GM21528 (cell line): ENCODE measurements around the gene PIP5K1B.

Source experiments
- ATAC-seq: cut with Tn5 transposase; IDR thresholded peaks from one replicate; pipeline ENCODE4 v1.9.1; 2021; ENCODE audit warnings: mild to moderate bottlenecking, moderate library complexity; ENCODE audit not compliant: unreplicated experiment, low FRiP score

Gene PIP5K1B

GRCh38 chr9:68762570-68762969 lies 57.5 kb downstream of the PIP5K1B start:
- no peak for ATAC-seq

GRCh38 chr9:68763104-68763503 lies 58.1 kb downstream of the PIP5K1B start:
- ATAC-seq: no peak

DNA sequence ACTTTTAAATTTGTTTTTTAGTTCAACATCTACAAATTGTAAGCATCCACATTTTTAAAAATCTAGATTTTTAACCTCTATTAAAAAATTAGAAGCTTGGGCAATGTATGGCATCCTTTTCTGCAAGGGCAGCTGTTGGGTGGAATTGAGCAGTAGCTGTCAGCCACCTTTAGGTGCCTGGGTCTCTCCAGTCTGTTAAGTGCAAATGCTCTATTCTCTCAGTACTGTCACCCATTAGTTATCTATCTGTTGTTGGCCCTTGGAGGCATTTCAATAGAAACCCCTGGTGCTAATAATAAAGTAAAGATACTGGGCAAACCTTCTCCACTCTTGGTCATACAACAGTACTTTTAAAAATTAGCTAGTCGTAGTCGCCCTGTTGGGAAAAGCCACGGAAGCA lies 63.6 kb downstream of the PIP5K1B start:
- no peak for ATAC-seq

- no peak for ATAC-seq
These were observed 64.8 kb downstream of the PIP5K1B start for GRCh38 chr9:68769852-68770251.

- no peak for ATAC-seq
These were observed 66.3 kb downstream of the PIP5K1B start for GRCh38 chr9:68771376-68771775.

- no peak for ATAC-seq
These were observed 70.1 kb downstream of the PIP5K1B start for GRCh38 chr9:68775003-68775730.

DNA sequence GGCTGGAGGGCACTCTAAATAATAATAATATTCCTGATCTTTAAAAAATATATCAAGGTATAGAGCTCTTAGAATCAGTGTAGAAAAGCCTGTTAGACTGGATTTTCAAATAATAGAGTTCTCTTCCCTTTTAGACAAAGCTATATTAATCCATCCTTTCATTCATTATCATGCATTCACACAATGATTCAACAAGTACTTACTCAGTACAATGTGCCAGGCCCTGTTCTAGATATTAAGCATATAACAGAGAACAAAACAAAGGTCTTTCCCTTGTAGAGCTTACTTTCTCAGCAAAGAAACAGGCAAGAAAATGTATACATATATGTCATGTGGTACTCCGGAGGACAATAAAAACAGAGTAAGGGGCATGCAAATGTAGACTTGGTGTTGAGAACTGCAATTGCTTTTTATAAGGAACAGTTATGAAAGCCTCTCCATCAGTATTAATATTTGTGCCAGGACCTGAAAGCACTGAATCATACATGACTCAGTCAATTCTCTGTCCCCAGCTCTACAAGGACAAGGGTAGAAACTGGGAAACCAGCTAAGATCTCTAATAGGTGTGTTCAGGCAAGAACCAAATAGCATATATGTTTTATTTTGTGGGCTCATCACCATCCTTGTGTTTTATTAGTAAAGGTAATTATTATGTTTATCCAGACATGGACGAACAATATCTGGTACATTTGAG lies 72.2 kb downstream of the PIP5K1B start:
- ATAC-seq: no peak

DNA sequence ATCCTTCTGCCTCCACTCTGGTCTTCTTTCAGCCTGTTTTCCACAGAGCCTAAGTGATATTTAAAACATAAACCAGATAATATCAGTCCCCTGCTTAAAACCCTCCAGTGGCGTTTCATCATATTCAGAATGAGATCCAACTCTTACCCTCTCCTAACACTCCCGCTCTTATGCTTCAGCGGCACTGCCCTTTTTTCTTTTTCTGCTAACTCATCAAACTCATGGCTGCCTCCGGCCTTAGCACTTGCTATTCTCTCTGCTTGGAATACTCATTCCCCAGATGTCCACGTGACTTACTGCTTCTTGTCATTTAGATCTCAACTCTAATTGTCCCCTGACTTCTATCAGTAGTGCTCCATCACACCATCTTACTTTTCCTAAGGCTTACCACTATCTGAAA lies 73.6 kb downstream of the PIP5K1B start:
- no peak for ATAC-seq

GRCh38 chr9:68779558-68780379 lies 74.7 kb downstream of the PIP5K1B start:
- peak; percentile 88 for ATAC-seq

GRCh38 chr9:68780380-68780712 lies 75.3 kb downstream of the PIP5K1B start:
- ATAC-seq: no peak

DNA sequence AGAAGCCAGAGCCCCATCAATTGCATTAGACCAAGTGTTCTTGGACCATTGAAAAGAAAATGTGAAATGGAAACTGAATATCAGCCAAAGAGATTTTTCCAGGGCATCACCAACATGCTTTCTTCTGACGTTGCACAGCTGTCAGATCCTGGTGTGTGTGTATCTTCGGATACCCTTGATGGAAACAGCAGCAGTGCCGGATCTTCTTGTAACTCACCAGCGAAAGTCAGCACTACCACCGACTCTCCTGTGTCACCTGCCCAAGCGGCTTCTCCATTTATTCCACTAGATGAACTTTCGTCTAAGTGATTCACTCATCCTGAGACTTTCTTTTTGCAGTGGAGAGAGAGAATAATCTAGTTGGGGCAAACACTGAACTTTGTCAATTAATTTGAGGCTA lies 75.7 kb downstream of the PIP5K1B start:
- ATAC-seq: no peak

GRCh38 chr9:68781928-68782327 lies 76.9 kb downstream of the PIP5K1B start:
- ATAC-seq: no peak

GRCh38 chr9:68782546-68782945 lies 77.5 kb downstream of the PIP5K1B start:
- ATAC-seq: no peak

DNA sequence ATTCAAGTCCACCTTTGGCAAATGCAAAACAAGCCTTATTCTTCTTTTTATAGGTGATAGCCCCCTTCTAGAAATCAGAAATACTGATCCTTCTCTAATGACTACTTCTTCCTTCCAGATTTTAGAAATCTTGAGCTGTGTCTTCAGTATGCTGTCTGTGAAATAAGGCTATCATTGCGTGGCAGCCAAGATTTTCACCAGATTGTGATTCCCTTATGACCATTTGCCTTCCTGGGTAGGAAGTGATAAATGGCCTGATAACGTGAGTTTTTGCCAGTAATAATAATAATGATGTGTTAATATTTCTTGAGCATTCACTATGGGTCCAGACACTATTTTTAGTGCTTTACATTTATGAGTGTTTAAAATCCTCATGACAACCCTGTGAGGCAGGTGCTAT lies 80.9 kb downstream of the PIP5K1B start:
- no peak for ATAC-seq

DNA sequence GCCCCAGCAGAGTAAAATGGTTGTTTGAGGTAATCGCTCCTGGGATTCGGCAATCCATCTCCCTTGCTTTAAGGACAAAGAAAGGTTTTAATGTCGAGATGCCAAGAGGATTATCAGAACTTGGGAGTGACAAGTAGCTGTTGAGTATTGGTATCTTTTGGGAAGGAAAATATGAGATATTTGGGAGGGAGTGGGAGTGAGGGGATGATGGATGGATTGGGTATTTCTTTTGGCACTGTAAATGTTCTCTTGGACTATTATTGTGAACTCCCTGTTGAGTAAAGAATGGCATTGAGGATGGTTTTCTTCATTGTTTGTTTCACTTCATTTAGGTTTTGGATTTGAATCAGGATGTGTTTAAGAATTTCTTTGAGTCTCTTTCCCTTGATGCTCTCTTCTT lies 86.1 kb downstream of the PIP5K1B start:
- no peak for ATAC-seq

- ATAC-seq: peak; percentile 87
These were observed 88.7 kb downstream of the PIP5K1B start for GRCh38 chr9:68793605-68794343.

GRCh38 chr9:68794898-68795297 lies 89.9 kb downstream of the PIP5K1B start:
- ATAC-seq: no peak

- no peak for ATAC-seq
These were observed 90.4 kb downstream of the PIP5K1B start for GRCh38 chr9:68795411-68795810.

- ATAC-seq: no peak
These were observed 92.1 kb downstream of the PIP5K1B start for GRCh38 chr9:68797116-68797515.

DNA sequence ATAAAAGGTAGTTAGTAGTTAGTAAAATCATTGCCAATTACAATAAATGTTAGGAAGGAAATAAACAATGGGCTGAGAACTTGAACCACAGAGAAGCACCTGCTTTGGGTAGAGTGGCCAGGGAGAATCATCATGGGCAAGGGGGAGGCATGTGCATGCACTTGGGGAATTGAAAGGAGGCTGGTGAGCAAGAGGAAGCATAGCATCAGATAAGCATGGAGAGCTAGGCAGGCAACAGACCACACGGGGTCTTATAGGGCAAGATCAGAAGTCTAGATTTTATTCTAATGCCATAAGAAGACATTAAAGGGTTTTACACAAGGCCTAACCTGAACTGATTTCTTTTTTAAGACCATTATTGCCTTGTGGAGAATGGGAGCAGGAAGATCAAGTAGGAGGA lies 93.4 kb downstream of the PIP5K1B start:
- no peak for ATAC-seq

GRCh38 chr9:68800836-68801235 lies 95.8 kb downstream of the PIP5K1B start:
- no peak for ATAC-seq
